ENCODE data around the gene TUBB3.

DNA sequence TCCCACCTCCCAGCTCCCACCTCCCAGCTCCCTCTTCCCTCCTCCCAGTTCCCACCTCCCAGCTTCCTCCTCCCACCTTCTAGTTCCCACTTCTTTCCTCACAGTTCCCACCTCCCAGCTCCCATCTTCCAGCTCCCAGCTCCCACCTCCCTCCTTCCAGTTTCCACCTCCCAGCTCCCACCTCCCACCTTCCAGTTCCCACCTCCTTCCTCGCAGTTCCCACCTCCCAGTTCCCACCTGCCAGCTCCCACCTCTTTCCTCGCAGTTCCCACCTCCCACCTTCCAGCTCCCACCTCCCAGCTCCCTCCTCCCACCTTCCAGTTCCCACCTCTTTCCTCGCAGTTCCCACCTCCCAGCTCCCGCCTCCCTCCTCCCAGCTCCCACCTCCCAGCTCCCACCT is 14.9 kb upstream of the TUBB3 start:
- TF ChIP-seq, protein P1, sequence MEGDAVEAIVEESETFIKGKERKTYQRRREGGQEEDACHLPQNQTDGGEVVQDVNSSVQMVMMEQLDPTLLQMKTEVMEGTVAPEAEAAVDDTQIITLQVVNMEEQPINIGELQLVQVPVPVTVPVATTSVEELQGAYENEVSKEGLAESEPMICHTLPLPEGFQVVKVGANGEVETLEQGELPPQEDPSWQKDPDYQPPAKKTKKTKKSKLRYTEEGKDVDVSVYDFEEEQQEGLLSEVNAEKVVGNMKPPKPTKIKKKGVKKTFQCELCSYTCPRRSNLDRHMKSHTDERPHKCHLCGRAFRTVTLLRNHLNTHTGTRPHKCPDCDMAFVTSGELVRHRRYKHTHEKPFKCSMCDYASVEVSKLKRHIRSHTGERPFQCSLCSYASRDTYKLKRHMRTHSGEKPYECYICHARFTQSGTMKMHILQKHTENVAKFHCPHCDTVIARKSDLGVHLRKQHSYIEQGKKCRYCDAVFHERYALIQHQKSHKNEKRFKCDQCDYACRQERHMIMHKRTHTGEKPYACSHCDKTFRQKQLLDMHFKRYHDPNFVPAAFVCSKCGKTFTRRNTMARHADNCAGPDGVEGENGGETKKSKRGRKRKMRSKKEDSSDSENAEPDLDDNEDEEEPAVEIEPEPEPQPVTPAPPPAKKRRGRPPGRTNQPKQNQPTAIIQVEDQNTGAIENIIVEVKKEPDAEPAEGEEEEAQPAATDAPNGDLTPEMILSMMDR (IDR thresholded peaks at IDR 0.05), result no peak
- TF ChIP-seq POLR2A (IDR thresholded peaks at IDR 0.05), result no peak
